ENCODE measurements around the gene DRC3.
"Not testable (repeated sequence)": the region's sequence is repeated elsewhere in the genome, so short reads cannot be mapped to it uniquely, and the experiment has no call there.

Gene DRC3

DNA sequence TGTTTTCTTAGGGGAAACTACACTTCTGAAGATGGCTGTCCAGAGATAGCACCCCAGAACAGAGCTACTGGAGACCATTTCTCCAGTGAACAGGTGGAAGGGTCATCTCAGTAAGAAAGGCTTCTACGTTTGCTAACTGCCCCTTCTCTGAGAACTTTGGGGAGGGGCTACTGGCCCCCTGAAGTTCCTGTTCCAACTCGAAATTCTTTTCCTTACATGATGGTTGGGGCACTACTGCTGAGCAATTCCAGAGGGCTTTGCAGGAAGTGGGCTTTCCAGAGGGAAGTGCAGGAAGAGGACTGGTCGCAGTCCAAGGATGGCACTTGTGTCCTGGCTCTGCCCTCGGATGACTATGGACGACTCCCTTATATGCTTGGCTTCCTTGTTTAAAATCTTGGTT lies 31.6 kb upstream of the DRC3 start:
- no peak for DNase-seq (ENCODE audit: low read depth in 2 of 3, low spot score in 1 of 3)

DNA sequence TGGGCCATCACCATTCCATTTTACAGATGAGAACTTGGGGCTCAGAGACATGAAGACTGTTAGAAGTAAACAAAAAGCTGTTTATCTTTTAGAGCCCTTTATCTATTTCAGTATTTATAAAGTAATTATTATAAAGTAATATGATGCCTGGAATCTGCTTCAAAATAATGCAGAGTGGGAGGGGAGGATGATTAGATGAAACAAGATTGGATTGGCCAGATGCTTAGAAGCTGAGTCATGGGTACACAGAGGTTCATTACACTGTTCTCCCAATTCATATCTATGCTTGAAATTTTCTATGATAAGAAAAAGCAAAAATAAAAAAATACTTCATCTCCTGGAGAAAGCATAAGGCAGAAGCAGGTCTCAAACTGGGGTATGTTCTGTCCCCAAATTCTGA lies 29.8 kb upstream of the DRC3 start:
- no peak for DNase-seq (ENCODE audit: low read depth in 2 of 3, low spot score in 1 of 3)

DNA sequence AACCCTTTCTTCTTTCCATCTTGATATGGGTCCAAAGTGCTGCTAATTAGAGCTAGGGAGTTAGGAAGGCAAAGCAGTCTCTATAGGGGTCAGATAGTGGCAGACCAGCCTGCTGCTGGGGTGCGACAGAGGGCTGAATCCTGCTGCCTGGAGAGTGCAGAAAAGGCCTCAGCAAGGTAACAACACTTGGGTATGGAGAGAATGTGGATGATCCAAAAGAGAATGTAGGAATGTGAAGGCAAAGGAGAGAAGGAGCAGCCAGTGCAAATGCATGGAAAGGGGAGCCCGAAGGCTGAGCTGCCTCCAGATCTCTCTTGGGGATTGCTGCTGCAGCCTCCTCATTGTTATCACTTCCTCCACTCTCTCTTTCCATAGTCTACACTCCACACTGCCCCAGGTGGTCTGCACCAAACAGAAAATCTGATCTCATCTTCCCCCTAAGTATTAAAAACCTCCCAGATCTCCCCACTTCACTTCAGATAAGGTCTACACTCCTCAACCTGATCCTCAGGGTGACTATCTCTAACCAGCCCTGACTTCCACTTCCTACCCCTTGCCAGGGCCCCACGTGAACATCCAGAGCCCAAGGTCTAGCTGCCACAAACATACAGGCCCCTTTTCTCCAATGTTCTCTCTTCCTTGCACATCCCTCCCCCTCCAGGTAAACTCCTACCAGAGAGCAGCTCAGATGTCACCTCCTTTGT lies 29.2 kb upstream of the DRC3 start:
- DNase-seq (ENCODE audit: low read depth in 2 of 3, low spot score in 1 of 3): no peak

DNA sequence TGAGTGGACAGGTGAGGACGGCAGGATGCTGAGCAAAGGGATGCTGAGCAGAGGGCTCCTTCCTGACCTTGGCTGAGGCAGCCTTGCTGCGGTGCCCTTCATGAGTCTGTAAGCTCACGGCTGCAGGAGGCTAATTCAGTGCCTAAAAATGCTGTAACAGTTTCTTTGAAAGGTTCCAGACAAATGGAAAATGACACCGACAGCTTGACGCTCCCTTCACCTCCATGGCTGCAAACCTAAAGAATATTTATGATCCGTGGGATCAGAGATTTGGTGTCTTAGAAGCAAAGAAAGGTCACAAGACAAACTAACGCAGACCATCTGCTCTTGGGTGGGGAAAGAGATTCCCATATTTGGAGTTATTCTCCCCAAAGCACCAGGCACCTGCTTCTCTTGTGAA lies 28.4 kb upstream of the DRC3 start:
- no peak for DNase-seq (ENCODE audit: low read depth in 2 of 3, low spot score in 1 of 3)

DNA sequence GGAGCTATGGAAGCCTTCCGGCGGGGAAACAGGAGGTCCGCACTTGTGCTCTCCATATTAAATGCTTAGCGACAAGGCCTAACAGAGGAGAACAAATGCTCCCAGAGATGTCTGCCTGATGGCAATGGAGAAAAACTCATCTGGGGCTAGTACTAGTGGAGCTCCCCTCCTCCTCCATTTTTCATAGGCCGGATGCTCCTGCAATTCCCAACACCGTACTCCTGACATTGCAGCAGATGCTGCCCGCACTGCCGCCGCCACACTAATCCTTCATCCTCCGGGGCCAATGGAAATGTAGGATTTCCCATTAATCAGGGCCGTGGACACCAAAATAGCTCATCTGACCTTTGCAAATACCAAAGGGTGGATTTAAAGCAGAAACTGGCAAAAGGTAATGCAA lies 27.9 kb upstream of the DRC3 start:
- DNase-seq (ENCODE audit: low read depth in 2 of 3, low spot score in 1 of 3): no peak

DNA sequence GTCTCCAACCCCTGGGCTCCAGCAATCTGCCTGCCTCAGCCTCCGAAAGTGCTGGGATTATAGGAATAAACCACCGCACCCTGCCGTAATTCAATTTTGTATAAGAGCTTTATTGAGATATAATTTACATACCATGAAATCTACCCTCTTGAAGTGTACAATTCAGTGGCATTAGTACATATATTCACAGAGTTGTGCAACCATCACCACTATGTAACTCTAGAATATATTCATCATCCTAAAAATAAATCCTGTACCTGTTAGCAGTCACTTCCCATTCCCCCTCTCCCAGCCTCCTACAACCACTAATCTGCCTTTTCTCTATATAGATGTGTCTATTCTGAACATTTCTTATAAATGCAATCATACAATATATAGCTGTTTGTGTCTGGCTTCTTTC lies 26.6 kb upstream of the DRC3 start:
- no peak for DNase-seq (ENCODE audit: low read depth in 2 of 3, low spot score in 1 of 3)

DNA sequence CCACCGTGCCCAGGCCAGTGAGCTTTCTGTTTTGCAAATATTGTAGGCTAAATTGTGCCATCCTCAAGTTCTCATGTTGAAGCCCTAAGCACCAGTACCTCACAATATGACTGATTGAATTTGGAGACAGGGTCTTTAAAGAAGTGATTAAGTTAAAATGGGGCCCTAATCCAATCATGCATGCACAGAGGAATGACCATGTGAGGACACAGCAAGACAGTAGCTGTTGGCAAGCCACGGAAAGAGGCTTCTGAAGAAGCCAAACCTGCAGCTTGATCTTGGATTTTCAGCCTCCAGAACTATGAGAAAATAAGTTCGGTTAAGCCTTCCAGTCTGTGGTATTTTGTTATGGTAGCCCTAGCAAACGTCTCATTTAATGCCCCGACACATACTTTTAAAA lies 25.4 kb upstream of the DRC3 start:
- DNase-seq (ENCODE audit: low read depth in 2 of 3, low spot score in 1 of 3): no peak

DNA sequence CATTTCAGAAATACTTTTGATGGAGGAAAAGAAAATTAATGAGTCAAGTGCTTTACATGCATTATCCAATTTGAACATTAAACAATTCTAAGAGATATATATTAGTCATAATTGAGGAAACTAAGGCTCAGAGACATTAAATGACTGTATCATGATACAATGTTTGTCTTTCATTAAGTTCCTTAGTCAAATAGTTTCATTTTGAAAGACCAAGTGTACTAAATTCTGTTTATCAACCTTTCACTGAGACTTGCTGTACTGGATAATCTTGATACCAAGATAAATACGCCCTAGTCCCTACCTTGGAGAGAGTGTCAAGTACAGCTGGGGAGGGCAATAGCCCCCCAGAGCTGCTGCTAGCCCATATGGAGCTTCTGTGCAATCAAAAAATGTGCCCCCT lies 24.7 kb upstream of the DRC3 start:
- no peak for DNase-seq (ENCODE audit: low read depth in 2 of 3, low spot score in 1 of 3)

DNA sequence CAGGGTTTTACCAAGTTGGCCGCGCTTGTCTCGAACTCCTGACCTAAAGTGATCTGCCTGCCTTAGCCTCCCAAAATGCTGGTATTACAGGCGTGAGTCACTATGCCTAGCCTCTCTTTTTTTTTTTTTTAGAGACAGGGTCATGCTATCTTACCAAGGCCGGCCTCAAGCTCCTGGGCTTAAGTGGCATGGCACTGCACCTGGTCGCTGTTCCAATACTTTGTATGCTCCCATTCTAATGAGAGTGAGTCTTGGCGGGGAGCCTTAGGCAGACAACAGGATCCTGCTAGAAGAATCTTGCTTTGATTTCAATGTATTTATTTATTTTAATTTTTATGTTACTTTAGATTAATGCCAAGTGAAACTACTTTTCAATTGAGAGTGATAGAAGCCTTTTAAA lies 22.3 kb upstream of the DRC3 start:
- no peak for DNase-seq (ENCODE audit: low read depth in 2 of 3, low spot score in 1 of 3)

DNA sequence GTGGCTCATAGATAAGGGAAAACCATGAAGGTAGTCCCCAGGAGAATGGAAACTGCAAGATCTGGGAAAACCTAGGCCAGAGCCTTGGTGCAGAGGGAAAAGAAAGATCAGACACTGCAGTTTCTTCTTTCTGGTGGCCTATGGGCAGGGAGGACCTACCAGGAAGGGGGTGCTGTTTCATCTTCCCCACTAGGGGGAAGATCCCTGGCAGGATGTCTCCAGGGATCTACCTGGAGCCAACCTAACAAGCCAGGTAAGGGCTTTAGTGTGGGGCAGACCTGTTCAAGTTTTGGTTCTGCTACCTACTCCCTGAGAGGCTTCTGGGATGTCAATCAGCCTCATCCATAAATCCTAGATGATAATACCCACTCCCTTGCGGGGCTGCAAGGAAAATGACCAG lies 21.9 kb upstream of the DRC3 start:
- no peak for DNase-seq (ENCODE audit: low read depth in 2 of 3, low spot score in 1 of 3)

DNA sequence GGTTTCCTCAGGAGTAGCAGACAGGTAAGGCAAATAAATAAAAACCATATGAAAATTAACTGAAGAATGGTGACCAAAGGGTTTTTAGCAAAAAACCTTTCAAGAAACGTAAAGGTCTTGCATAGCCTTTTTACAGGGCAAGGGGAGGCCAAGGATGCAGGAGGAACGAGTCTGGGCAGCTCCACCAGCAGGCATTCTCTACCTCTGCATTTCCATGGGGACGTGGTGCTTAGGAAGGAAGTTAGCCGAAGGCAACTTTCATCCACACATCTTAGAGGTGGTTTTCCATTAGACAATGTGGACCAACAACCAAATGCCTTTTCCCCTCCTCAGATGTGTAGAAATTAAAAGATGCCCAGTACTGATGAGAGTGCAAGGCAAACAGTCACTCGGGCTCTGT lies 21.1 kb upstream of the DRC3 start:
- no peak for DNase-seq (ENCODE audit: low read depth in 2 of 3, low spot score in 1 of 3)

DNA sequence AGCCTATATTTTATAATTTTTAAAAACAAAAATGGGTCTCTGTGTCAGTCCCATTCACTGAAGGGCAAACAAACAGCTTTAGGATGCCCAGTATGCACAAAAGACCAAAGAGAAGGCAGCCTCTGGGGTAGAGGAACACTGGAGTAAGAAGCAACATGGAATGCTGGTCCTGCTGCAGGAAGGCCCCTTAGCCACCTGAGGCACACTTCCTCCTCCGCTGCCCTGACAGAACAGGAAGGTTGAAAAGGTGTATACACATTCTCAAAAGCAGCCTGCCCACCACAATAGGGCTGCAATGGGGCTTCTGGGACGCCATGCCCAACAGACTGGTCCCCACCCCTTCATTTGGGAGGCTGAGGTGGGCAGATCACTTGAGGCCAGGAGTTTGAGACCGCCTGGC lies 20.0 kb upstream of the DRC3 start:
- no peak for DNase-seq (ENCODE audit: low read depth in 2 of 3, low spot score in 1 of 3)

DNA sequence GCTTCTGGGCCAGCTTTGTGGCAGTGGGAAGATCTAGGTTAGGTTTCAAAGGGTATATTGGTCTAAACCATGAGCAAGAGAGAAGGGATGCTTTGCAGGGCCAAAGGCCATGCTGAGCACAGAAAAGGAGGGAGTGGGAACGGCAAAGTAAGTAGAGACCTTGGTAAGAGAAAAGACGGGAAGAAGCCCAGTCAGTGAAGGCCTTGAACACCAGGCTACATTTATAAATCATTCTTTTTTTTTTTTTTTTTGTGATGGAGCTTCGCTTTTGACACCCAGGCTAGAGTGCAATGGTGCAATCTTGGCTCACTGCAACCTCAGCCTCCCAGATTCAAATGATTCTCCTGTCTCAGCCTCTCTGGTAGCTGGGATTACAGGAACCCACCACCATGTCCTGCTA lies 18.6 kb upstream of the DRC3 start:
- DNase-seq (ENCODE audit: low read depth in 2 of 3, low spot score in 1 of 3): no peak

DNA sequence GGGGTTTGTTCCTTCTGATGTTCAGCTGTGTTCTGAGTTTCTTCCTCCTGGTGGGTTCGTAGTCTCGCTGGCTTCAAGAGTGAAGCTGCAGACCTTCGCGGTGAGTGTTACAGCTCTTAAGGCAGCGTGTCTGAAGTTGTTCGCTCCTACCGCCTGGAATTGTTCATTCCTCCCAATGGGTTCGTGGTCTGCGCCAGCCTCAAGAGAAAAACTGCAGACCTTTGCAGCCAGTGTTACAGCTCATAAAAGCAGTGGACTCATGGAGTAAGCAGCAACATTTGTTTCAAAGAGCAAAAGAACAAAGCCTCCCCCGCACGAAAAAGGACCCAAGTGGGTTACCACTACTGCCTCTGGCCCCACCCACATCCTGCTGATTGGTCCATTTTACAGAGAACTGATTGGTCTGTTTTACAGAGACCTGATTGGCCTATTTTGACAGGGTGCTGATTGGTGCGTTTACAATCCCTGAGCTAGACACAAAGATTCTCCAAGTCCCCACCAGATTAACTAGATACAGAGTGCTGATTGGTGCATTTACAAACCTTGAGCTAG lies 16.8 kb upstream of the DRC3 start:
- not testable (repeated sequence) for DNase-seq (ENCODE audit: low read depth in 2 of 3, low spot score in 1 of 3)

DNA sequence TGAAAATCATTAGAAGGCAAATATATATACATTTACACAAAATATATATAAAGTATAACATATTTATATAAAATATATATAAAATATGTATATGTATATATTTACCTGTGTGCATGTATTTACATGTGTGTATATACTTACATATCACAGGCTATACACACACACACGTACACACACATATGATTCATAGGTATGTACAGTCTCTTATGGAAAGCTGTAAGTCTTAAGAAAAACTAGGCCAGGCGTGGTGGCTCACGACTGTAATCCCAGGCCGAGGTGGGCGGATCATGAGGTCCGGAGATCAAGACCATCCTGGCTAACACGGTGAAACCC lies 15.1 kb upstream of the DRC3 start:
- no peak for DNase-seq (ENCODE audit: low read depth in 2 of 3, low spot score in 1 of 3)

DNA sequence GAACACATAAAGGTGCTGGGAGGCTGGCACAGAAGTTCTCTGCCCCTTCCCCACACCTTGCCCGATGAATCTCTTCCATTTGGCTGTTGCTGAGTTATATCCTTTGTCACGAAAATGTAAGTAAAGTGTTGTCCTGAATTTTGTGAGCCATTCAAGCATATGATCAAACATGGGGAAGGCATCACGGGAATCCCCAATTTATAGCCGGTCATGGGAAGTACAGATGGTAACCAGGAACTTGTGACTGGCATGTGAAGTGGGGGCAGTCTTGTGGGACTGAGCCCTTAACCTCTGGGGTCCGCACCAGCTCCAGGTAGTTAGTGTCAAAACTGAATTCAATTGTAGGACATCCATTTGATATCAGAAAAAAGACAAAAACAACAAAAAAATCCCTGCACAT lies 13.7 kb upstream of the DRC3 start:
- no peak for DNase-seq (ENCODE audit: low read depth in 2 of 3, low spot score in 1 of 3)

DNA sequence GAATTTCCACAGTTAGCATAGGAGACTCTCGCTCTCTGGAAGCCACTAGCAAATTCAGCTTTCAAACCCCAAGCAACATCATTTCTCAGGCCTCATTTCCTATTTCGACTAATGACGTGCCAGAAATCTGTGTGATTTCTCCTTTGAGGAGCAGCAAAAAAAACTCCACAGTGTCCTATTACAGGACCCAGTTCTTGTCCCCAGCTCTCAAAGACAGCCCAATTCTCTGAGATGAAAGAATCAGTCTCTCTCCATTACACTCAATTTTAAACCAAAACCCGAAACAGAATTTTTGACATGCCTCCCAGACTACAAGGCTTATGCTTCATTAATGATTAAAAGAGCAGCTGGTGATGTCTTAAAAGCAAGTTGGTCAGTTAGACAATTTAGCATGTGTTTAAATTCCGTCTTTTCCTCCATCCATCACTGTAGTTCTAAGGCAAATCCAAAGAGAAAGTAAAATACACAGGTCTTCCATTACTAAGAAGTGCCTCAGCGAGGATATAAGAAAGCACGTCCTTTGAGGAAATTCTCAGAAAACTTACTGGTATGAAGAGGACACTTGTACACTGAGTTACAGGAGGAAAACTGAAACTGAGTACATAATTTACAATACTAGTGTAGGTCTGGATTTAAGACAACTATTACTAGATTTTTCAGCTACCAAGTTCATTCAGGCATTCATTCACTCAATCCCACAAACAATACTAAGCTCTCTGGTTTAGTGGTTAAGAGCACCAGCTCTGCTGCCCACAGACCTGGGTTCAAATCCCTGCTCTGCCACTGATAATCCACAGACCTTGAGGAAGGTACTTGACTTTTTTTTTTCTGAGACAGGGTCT lies 12.9 kb upstream of the DRC3 start:
- DNase-seq (ENCODE audit: low read depth in 2 of 3, low spot score in 1 of 3): peak in 2 of 3 donors; percentile 32 to 74

DNA sequence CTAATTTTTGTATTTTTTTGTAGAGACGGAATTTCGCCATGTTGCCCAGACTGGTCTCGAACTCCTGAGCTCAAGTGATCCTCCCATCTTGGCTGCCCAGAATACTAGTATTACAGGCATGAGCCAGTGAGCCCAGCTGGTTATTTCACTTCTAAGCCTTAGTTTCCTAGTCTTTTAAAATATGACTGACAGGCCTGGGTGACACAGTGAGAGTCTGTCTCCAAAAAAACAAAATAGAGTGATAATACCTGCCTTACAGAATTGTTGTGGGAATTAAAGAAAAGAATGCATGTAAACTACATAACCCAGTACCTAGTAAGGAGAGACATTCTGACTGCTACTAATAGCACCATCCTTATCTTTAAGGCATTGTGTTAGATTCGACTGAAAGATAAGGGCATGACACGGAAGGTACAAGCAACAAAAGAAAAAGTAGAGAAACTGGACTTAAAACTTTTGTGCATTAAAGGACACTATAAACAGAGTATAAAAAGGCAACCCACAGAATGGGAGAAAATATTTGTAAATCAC lies 12.1 kb upstream of the DRC3 start:
- DNase-seq (ENCODE audit: low read depth in 2 of 3, low spot score in 1 of 3): no peak

DNA sequence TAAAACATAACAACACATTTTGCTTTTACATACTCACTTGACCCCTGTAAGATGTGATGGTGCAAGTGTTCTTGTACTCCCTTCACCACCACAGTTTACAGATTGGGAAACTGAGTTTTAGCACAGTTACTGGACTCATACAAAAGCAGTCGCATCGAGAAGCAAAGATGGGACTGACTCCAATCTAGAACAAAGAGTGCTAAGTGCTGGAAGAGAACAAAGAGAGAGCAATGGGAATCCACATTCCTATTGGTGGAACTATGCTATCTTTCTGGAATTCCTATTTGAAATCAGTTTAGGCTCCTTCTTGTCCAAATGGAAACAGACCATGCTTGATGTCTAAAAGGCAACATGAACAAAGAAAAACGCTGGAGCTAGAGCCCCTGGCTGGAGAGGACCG lies 9.6 kb upstream of the DRC3 start:
- DNase-seq (ENCODE audit: low read depth in 2 of 3, low spot score in 1 of 3): no peak

DNA sequence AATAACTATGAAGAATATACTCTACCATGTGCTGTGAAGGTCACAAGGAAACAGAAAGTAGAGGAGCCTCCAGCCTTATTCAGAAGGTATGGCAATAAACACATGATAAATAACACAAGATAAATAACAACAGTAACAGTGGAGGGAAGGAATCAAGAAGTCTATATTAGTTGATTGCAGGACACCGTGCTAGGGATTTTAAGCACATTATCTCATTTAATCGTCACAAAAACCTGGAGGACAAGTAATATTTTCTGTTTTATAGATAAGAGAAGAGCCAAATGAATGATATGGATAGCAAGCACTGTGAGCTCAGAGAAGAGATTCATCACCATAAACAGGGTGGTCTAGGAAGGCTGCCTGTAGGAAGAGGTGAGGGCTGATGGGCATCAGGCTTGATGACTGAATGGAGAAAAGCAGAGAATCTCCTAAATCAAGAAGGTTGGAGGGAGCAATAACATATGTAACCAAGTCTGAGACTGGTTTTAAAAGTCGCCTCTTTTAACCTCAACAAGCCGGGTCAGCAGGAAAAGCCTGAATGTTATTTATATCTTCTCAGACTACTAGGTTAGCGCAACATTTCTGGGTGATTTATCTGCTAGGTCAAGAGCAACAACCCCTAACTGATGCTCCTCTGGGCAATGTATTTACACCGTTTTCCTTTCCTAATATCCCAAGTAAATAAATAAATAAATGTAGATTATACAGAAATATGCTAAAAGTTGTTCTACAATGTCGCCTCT lies 8.8 kb upstream of the DRC3 start:
- no peak for DNase-seq (ENCODE audit: low read depth in 2 of 3, low spot score in 1 of 3)

DNA sequence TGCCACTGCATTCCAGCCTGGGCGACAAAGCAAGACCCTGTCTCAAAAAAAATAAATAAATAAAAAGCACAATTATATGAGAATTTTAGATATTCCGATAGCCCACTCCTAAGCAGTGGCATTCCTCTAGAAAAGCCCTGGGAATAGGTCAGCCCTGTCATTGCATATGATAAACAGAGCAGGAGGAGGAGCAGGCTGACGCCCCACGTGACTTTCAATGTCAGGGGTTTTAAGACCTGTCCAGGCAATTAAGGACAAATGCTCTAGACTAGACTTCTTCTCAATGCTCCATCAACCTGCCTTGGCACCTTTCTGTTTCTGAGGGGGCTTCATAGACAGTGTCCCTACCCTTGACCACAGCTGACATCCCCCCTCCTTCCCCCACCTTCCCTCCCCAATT lies 8.0 kb upstream of the DRC3 start:
- DNase-seq (ENCODE audit: low read depth in 2 of 3, low spot score in 1 of 3): no peak

All from stimulated activated CD4-positive, alpha-beta T cell treated with anti-CD3 and anti-CD28 coated beads, Interleukin-12 subunit alpha, Interleukin-12 subunit beta, amount 100 ng/mL, for 48 hours (primary cell).